HG03460 (cell line): ENCODE data around the gene POU2F1.

Source experiments
- ATAC-seq: cut with Tn5 transposase; IDR thresholded peaks from one replicate; pipeline ENCODE4 v1.9.1; 2021; ENCODE audit not compliant: unreplicated experiment

The POU2F1 gene

GRCh38 chr1:167438171-167439138 lies 217.8 kb downstream of the POU2F1 start:
- no peak for ATAC-seq

- no peak for ATAC-seq
These were observed 218.8 kb downstream of the POU2F1 start for GRCh38 chr1:167439301-167439988.

GRCh38 chr1:167440345-167440744 lies 219.7 kb downstream of the POU2F1 start:
- ATAC-seq = no peak

- no peak for ATAC-seq
These were observed 220.1 kb downstream of the POU2F1 start for GRCh38 chr1:167440776-167441175.

GRCh38 chr1:167441222-167441621 lies 220.5 kb downstream of the POU2F1 start:
- ATAC-seq = no peak

GRCh38 chr1:167442142-167442848 lies 221.6 kb downstream of the POU2F1 start:
- ATAC-seq = peak; percentile 82

GRCh38 chr1:167442854-167443565 lies 222.3 kb downstream of the POU2F1 start:
- no peak for ATAC-seq

GRCh38 chr1:167443757-167444156 lies 223.1 kb downstream of the POU2F1 start:
- no peak for ATAC-seq

GRCh38 chr1:167446966-167447365 lies 226.3 kb downstream of the POU2F1 start:
- ATAC-seq = no peak

GRCh38 chr1:167447521-167448136 lies 226.9 kb downstream of the POU2F1 start:
- ATAC-seq = peak; percentile 89

GRCh38 chr1:167450843-167451242 lies 230.2 kb downstream of the POU2F1 start:
- no peak for ATAC-seq

GRCh38 chr1:167452483-167452882 lies 231.8 kb downstream of the POU2F1 start:
- no peak for ATAC-seq

- no peak for ATAC-seq
These were observed 232.4 kb downstream of the POU2F1 start for GRCh38 chr1:167453123-167453522.

GRCh38 chr1:167454304-167454893 lies 233.7 kb downstream of the POU2F1 start:
- no peak for ATAC-seq

- ATAC-seq = peak; percentile 61
These were observed 234.5 kb downstream of the POU2F1 start for GRCh38 chr1:167454894-167455785.

- ATAC-seq = peak; percentile 30
These were observed 235.2 kb downstream of the POU2F1 start for GRCh38 chr1:167455786-167456446.

GRCh38 chr1:167456524-167456923 lies 235.8 kb downstream of the POU2F1 start:
- ATAC-seq = no peak

- ATAC-seq = no peak
These were observed 236.2 kb downstream of the POU2F1 start for GRCh38 chr1:167456926-167457325.
